ENCODE data around the gene RNASE11.

DNA sequence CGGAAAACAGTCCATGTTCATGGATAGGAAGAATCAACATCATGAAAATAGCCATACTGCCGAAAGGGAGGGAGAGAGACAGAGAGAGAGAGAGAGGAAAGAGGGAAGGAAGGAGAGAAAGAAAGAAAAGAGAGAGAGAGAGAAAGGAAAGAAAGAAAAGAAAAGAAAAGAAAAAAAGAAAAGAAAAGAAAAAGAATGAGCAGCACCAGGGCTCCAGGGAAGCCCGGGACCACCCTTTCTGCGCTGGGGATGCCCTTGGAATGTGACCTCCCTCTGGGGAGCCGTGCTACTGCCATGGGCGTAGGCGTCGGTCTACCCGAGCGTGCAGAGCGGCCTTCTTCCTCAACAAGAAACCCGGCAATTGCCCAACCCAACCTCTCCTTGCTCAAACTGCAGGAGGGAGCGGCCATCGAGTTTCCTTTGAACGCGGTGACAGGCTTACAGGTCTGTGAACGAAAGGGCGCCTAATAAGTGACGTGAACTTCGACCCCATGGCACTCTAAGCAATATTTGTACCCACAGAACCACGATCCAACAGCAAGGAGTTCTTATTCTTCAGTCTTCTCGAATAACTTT is 36.8 kb upstream of the RNASE11 start:
- TF ChIP-seq, protein P1, sequence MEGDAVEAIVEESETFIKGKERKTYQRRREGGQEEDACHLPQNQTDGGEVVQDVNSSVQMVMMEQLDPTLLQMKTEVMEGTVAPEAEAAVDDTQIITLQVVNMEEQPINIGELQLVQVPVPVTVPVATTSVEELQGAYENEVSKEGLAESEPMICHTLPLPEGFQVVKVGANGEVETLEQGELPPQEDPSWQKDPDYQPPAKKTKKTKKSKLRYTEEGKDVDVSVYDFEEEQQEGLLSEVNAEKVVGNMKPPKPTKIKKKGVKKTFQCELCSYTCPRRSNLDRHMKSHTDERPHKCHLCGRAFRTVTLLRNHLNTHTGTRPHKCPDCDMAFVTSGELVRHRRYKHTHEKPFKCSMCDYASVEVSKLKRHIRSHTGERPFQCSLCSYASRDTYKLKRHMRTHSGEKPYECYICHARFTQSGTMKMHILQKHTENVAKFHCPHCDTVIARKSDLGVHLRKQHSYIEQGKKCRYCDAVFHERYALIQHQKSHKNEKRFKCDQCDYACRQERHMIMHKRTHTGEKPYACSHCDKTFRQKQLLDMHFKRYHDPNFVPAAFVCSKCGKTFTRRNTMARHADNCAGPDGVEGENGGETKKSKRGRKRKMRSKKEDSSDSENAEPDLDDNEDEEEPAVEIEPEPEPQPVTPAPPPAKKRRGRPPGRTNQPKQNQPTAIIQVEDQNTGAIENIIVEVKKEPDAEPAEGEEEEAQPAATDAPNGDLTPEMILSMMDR (IDR thresholded peaks at IDR 0.05): no peak
- no peak for TF ChIP-seq CHD2 (IDR thresholded peaks at IDR 0.05; ENCODE audit: low read length, partially characterized antibody)
- TF ChIP-seq EP300 (IDR thresholded peaks at IDR 0.05): no peak
- peak; percentile 49 to 83; a peak in 3 of 4 replicates for TF ChIP-seq CEBPB (IDR thresholded peaks at IDR 0.05)
- no peak for TF ChIP-seq POLR2A (IDR thresholded peaks at IDR 0.05; ENCODE audit: low read length)

Measured in A549 (cell line).